ENCODE data around the gene MCTS1.

DNA sequence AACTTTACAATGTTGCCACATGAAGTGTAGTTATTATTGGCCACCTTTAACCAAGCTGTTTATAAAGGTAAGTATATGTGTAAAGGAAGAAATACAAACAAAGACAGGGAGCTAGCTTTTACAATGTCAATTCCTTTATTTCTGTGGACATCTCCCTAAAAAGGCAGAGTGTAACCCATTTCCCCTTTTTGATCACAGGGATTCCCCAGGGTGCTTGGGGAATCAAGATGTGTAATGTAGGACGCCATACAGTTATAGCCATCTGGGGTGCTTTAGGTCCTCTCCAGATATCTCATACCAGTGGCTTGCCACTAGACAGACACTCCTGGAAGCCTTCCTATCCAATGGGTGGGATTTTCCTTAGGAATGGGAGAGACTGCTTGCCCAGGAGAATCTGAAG is 39.0 kb upstream of the MCTS1 start:
- TF ChIP-seq, protein P1, sequence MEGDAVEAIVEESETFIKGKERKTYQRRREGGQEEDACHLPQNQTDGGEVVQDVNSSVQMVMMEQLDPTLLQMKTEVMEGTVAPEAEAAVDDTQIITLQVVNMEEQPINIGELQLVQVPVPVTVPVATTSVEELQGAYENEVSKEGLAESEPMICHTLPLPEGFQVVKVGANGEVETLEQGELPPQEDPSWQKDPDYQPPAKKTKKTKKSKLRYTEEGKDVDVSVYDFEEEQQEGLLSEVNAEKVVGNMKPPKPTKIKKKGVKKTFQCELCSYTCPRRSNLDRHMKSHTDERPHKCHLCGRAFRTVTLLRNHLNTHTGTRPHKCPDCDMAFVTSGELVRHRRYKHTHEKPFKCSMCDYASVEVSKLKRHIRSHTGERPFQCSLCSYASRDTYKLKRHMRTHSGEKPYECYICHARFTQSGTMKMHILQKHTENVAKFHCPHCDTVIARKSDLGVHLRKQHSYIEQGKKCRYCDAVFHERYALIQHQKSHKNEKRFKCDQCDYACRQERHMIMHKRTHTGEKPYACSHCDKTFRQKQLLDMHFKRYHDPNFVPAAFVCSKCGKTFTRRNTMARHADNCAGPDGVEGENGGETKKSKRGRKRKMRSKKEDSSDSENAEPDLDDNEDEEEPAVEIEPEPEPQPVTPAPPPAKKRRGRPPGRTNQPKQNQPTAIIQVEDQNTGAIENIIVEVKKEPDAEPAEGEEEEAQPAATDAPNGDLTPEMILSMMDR (IDR thresholded peaks at IDR 0.05): no peak
- TF ChIP-seq POLR2A (IDR thresholded peaks at IDR 0.05) (no peak), POLR2AphosphoS5 (IDR thresholded peaks at IDR 0.05; ENCODE audit: insufficient read depth in 1 of 2, low read depth in 1 of 2) (no peak)

Measured in vagina (tissue), 2 donors.